GM15510 (cell line): ENCODE measurements around the gene UBTD2.
A peak's percentile ranks its signal among the peaks of the same experiment; 100 is the strongest.

ENCODE experiments used
- POLR2A ChIP-seq: IDR thresholded peaks from 3 replicates; pipeline ENCODE4 v1.6.1; 2011; ENCODE audit warnings: borderline replicate concordance; ENCODE audit not compliant: insufficient read length; ENCODE audit errors: extremely low read depth

UBTD2 gene

GRCh38 chr5:172175263-172175719 is 108.3 kb downstream of the UBTD2 start:
- TF ChIP-seq POLR2A = peak; percentile 63

GRCh38 chr5:172173564-172174153 is 109.9 kb downstream of the UBTD2 start:
- no peak for TF ChIP-seq POLR2A

- no peak for TF ChIP-seq POLR2A
Observed at GRCh38 chr5:172172912-172173563, 110.5 kb downstream of the UBTD2 start.

GRCh38 chr5:172171118-172171517 is 112.4 kb downstream of the UBTD2 start:
- no peak for TF ChIP-seq POLR2A

GRCh38 chr5:172170251-172170701 is 113.3 kb downstream of the UBTD2 start:
- TF ChIP-seq POLR2A = no peak

- no peak for TF ChIP-seq POLR2A
Observed at GRCh38 chr5:172169216-172169615, 114.3 kb downstream of the UBTD2 start.

- no peak for TF ChIP-seq POLR2A
Observed at GRCh38 chr5:172168311-172168710, 115.3 kb downstream of the UBTD2 start.

GRCh38 chr5:172167895-172168294 is 115.7 kb downstream of the UBTD2 start:
- no peak for TF ChIP-seq POLR2A

- TF ChIP-seq POLR2A = no peak
Observed at GRCh38 chr5:172166030-172166826, 117.3 kb downstream of the UBTD2 start.

GRCh38 chr5:172165465-172165864 is 118.1 kb downstream of the UBTD2 start:
- TF ChIP-seq POLR2A = no peak

GRCh38 chr5:172164769-172165212 is 118.8 kb downstream of the UBTD2 start:
- no peak for TF ChIP-seq POLR2A

GRCh38 chr5:172163346-172163745 is 120.2 kb downstream of the UBTD2 start:
- TF ChIP-seq POLR2A = no peak

- TF ChIP-seq POLR2A = no peak
Observed at GRCh38 chr5:172162987-172163343, 120.6 kb downstream of the UBTD2 start.

- no peak for TF ChIP-seq POLR2A
Observed at GRCh38 chr5:172162323-172162986, 121.1 kb downstream of the UBTD2 start.

- TF ChIP-seq POLR2A = no peak
Observed at GRCh38 chr5:172160506-172160905, 123.1 kb downstream of the UBTD2 start.
